H9 (cell line): Measurements from ENCODE around the gene ATP12A. TPM values are rescaled to one million over a fixed set of nuclear protein-coding genes. Genes with fewer than 3 reads are reported as not detected.
A peak's percentile ranks its signal among the peaks of the same experiment; 100 is the strongest.

Experiments
- DNase-seq: peaks from one replicate; pipeline ENCODE4 v3.0.0-alpha.2; 2017
- H2AFZ ChIP-seq: one replicate; pipeline ENCODE4 v1.6.1; 2013; ENCODE audit warnings: mild to moderate bottlenecking, low read length, control low read depth, moderate library complexity
- H2AK5ac ChIP-seq: 2 replicates; pipeline ENCODE4 v1.6.1; 2013; ENCODE audit warnings: low read length, control low read depth, mixed read lengths; ENCODE audit not compliant: insufficient read length
- H2BK120ac ChIP-seq: one replicate; pipeline ENCODE4 v1.6.1; 2013; ENCODE audit warnings: low read depth, mild to moderate bottlenecking, low read length, control low read depth, inconsistent platforms; ENCODE audit not compliant: poor library complexity, severe bottlenecking
- H2BK12ac ChIP-seq: 2 replicates; pipeline ENCODE4 v1.6.1; 2013; ENCODE audit warnings: low read length, control low read depth, mixed read lengths, low read depth; ENCODE audit not compliant: insufficient read length
- H2BK15ac ChIP-seq: 2 replicates; pipeline ENCODE4 v1.6.1; 2013; ENCODE audit warnings: low read depth, low read length, control low read depth
- H2BK20ac ChIP-seq: one replicate; pipeline ENCODE4 v1.6.1; 2013; ENCODE audit warnings: low read depth, mild to moderate bottlenecking, low read length, control low read depth, inconsistent platforms; ENCODE audit not compliant: poor library complexity, severe bottlenecking
- H2BK5ac ChIP-seq: 2 replicates; pipeline ENCODE4 v1.6.1; 2013; ENCODE audit warnings: low read length, control low read depth, mixed read lengths; ENCODE audit not compliant: insufficient read length
- H3K14ac ChIP-seq: 2 replicates; pipeline ENCODE4 v1.6.1; 2013; ENCODE audit warnings: low read length, control low read depth; ENCODE audit not compliant: insufficient read depth
- H3K18ac ChIP-seq: 2 replicates; pipeline ENCODE4 v1.6.1; 2013; ENCODE audit warnings: low read depth, mild to moderate bottlenecking, mixed read lengths, low read length, control low read depth; ENCODE audit not compliant: insufficient read length
- H3K23ac ChIP-seq: 2 replicates; pipeline ENCODE4 v1.6.1; 2013; ENCODE audit warnings: low read length, control low read depth, mixed read lengths, low read depth; ENCODE audit not compliant: insufficient read length
- H3K23me2 ChIP-seq: 2 replicates; pipeline ENCODE4 v1.6.1; 2013; ENCODE audit warnings: low read depth, mild to moderate bottlenecking, mixed read lengths, low read length, control low read depth; ENCODE audit not compliant: insufficient read length, poor library complexity, severe bottlenecking
- H3K27ac ChIP-seq: 2 replicates; pipeline ENCODE4 v1.5.1; 2013; ENCODE audit warnings: low read length, control low read depth, mixed read lengths, low read depth; ENCODE audit not compliant: insufficient read length
- H3K27me3 ChIP-seq: 2 replicates; pipeline ENCODE4 v1.6.1; 2013; ENCODE audit warnings: low read length, control low read depth, inconsistent platforms; ENCODE audit not compliant: insufficient read depth
- H3K4ac ChIP-seq: 2 replicates; pipeline ENCODE4 v1.6.1; 2013; ENCODE audit warnings: low read depth, mild to moderate bottlenecking, control low read depth, inconsistent platforms, low read length, moderate library complexity
- H3K4me1 ChIP-seq: 2 replicates; pipeline ENCODE4 v1.6.1; 2013; ENCODE audit warnings: low read length, control low read depth, inconsistent platforms; ENCODE audit not compliant: insufficient read depth
- H3K4me2 ChIP-seq: 2 replicates; pipeline ENCODE4 v1.6.1; 2013; ENCODE audit warnings: low read length, control low read depth, mixed read lengths; ENCODE audit not compliant: insufficient read length, insufficient read depth
- H3K56ac ChIP-seq: 2 replicates; pipeline ENCODE4 v1.6.1; 2013; ENCODE audit warnings: low read depth, mild to moderate bottlenecking, mixed read lengths, low read length, control low read depth; ENCODE audit not compliant: insufficient read length
- H3K79me1 ChIP-seq: 2 replicates; pipeline ENCODE4 v1.6.1; 2013; ENCODE audit warnings: low read depth, mild to moderate bottlenecking, moderate library complexity, low read length, control low read depth, inconsistent platforms; ENCODE audit not compliant: insufficient read depth, poor library complexity, severe bottlenecking
- H3K79me2 ChIP-seq: 2 replicates; pipeline ENCODE4 v1.6.1; 2013; ENCODE audit warnings: low read length, control low read depth, inconsistent platforms; ENCODE audit not compliant: insufficient read depth
- H3K9ac ChIP-seq: 2 replicates; pipeline ENCODE4 v1.6.1; 2013; ENCODE audit warnings: low read length, control low read depth, mixed read lengths; ENCODE audit not compliant: insufficient read length; ENCODE audit errors: extremely low read depth
- H3K9me3 ChIP-seq: one replicate; pipeline ENCODE4 v1.6.1; 2013; ENCODE audit warnings: low read depth, low read length, inconsistent platforms; ENCODE audit not compliant: control insufficient read depth
- H3T11ph ChIP-seq: one replicate; pipeline ENCODE4 v1.6.1; 2013; ENCODE audit warnings: mild to moderate bottlenecking, low read length, control low read depth, inconsistent platforms
- H4K20me1 ChIP-seq: one replicate; pipeline ENCODE4 v1.6.1; 2013; ENCODE audit not compliant: control insufficient read depth, insufficient read length, insufficient read depth
- H4K5ac ChIP-seq: 2 replicates; pipeline ENCODE4 v1.6.1; 2013; ENCODE audit warnings: low read depth, mild to moderate bottlenecking, mixed read lengths, low read length, control low read depth; ENCODE audit not compliant: insufficient read length
- H4K8ac ChIP-seq: replicated peaks from 2 replicates; pipeline ENCODE4 v1.6.1; 2013; ENCODE audit warnings: low read length, control low read depth, mixed read lengths, low read depth; ENCODE audit not compliant: insufficient read length
- H4K91ac ChIP-seq: 2 replicates; pipeline ENCODE4 v1.6.1; 2013; ENCODE audit warnings: low read depth, mild to moderate bottlenecking, moderate library complexity, mixed read lengths, low read length, control low read depth; ENCODE audit not compliant: insufficient read length
- H3K27ac Mint-ChIP-seq, 3 experiments: 2 replicates in 2 of 3; 3 replicates in 1 of 3; pipeline ENCODE4 v1.8.0; 2020 to 2021; ENCODE audit warnings: mixed read lengths in 3 of 3, mild to moderate bottlenecking in 1 of 3, moderate library complexity in 1 of 3
- H3K27me3 Mint-ChIP-seq: 2 replicates; pipeline ENCODE4 v1.8.0; 2021; ENCODE audit warnings: low read depth, mild to moderate bottlenecking, moderate library complexity, mixed read lengths
- H3K36me3 Mint-ChIP-seq, 3 experiments: 2 replicates in 2 of 3; 3 replicates in 1 of 3; pipeline ENCODE4 v1.8.0; 2020 to 2021; ENCODE audit warnings: low read depth in 3 of 3, mixed read lengths in 3 of 3; ENCODE audit not compliant: insufficient read depth in 1 of 3
- H3K4me1 Mint-ChIP-seq, 2 experiments: 2 replicates each; pipeline ENCODE4 v1.8.0; 2020; ENCODE audit warnings: mixed read lengths in 2 of 2
- H3K4me3 Mint-ChIP-seq, 2 experiments: 2 replicates in 1 of 2; 3 replicates in 1 of 2; pipeline ENCODE4 v1.8.0; 2020 to 2021; ENCODE audit warnings: mild to moderate bottlenecking in 2 of 2, mixed read lengths in 2 of 2, moderate library complexity in 1 of 2
- H3K9me3 Mint-ChIP-seq, 2 experiments: 2 replicates in 1 of 2; 3 replicates in 1 of 2; pipeline ENCODE4 v1.8.0; 2020; ENCODE audit warnings: mild to moderate bottlenecking in 2 of 2, mixed read lengths in 2 of 2, moderate library complexity in 1 of 2
- CTCF ChIP-seq: fragments of 200-600 bp; sonication (generic); conservative IDR thresholded peaks from 3 replicates; pipeline ENCODE4 v1.8.0; 2021; ENCODE audit warnings: antibody characterized with exemption, mild to moderate bottlenecking
- WGBS: extraction: QIAGEN DNeasy Blood & Tissue Kit; methylation state at CpG from one replicate; pipeline ENCODE4 v1.1.7; 2013; ENCODE audit warnings: missing lambda C conversion rate, low lambda C conversion rate, mixed read lengths; ENCODE audit not compliant: insufficient read length; ENCODE audit errors: extremely low coverage; 5-methylcytosine and 5-hydroxymethylcytosine counted together
- total RNA-seq: library from RNA; stranded (reverse); gene quantifications from 2 replicates; pipeline ENCODE4 v1.2.1, GENCODE V29; 2021

Gene ATP12A
- total RNA-seq, 1 experiment from 2014 or later: 0.94 TPM

- H3K27ac Mint-ChIP-seq: no peak overlapping the region; a peak in 1 of 7 replicates
- no peak for DNase-seq
- no peak for TF ChIP-seq CTCF
- H4K91ac ChIP-seq: no peak overlapping the region
- peaks cover 22% of the 10 kb centered on the region for H3K23me2 ChIP-seq
- H3K4me1 Mint-ChIP-seq: peaks cover 21 to 25% of the 10 kb centered on the region in 2 experiments
- no peak overlapping the region for H4K8ac ChIP-seq
- no peak overlapping the region for H3K23ac ChIP-seq
- H3T11ph ChIP-seq: no peak overlapping the region
- no peak overlapping the region for H3K18ac ChIP-seq
- H3K4me3 Mint-ChIP-seq: peak overlapping the region; percentile 8 to 10; a peak in 2 of 5 replicates
- H2BK15ac ChIP-seq: no peak overlapping the region
- H3K79me1 ChIP-seq: no peaks in the 10 kb centered on the region
- no peaks in the 10 kb centered on the region for H4K20me1 ChIP-seq
- no peak overlapping the region for H3K9ac ChIP-seq
- H3K4ac ChIP-seq: no peak overlapping the region
- no peak overlapping the region for H3K56ac ChIP-seq
- H3K27me3 Mint-ChIP-seq: peaks cover 81% of the 10 kb centered on the region
- H3K9me3 Mint-ChIP-seq: no peaks in the 10 kb centered on the region; a peak in 1 of 5 replicates
- no peak overlapping the region for H2BK12ac ChIP-seq
- H2BK120ac ChIP-seq: no peak overlapping the region
- no peaks in the 10 kb centered on the region; a peak in 2 of 7 replicates for H3K36me3 Mint-ChIP-seq
- no CpG with 5 or more reads among the region's 24 CpGs for WGBS
- no peak overlapping the region for H3K4me2 ChIP-seq
- no peak overlapping the region for H2BK5ac ChIP-seq
- H2AK5ac ChIP-seq: no peak overlapping the region
- H3K4me1 ChIP-seq: no peaks in the 10 kb centered on the region
- H3K79me2 ChIP-seq: no peaks in the 10 kb centered on the region
- H3K9me3 ChIP-seq: no peaks in the 10 kb centered on the region
- peaks cover 40% of the 10 kb centered on the region; the same call in 1 of the 2 replicates for H3K27me3 ChIP-seq
- no peak overlapping the region for H2BK20ac ChIP-seq
- no peak overlapping the region for H3K27ac ChIP-seq
- H4K5ac ChIP-seq: no peak overlapping the region
- H3K14ac ChIP-seq: no peak overlapping the region
- H2AFZ ChIP-seq: no peak overlapping the region
Observed at GRCh38 chr13:24745516-24745860, 65.3 kb downstream of the ATP12A start.
